MM.1S (cell line): ENCODE data around the gene TMEM242.

Source experiments
- DNase-seq: peaks from one replicate; pipeline ENCODE4 v3.0.0-alpha.2; 2015
- H2AFZ ChIP-seq: fragments of 300-600 bp; sonication (generic); 2 replicates; pipeline ENCODE4 v1.6.0; 2016; ENCODE audit warnings: antibody characterized with exemption, low read length
- H3F3A ChIP-seq: fragments of 300-600 bp; sonication (generic); 2 replicates; pipeline ENCODE4 v1.6.1; 2016; ENCODE audit warnings: mild to moderate bottlenecking, antibody characterized with exemption, low read length, moderate library complexity, mixed read lengths; ENCODE audit not compliant: insufficient read depth
- H3K27ac ChIP-seq: fragments of 300-600 bp; sonication (generic); 2 replicates; pipeline ENCODE4 v1.5.1; 2016; ENCODE audit warnings: mild to moderate bottlenecking, low read length
- H3K27me3 ChIP-seq: fragments of 300-600 bp; sonication (generic); replicated peaks from 2 replicates; pipeline ENCODE4 v1.6.0; 2016; ENCODE audit warnings: low read length; ENCODE audit not compliant: insufficient read depth
- H3K36me3 ChIP-seq: fragments of 300-600 bp; sonication (generic); replicated peaks from 2 replicates; pipeline ENCODE4 v1.6.1; 2016; ENCODE audit warnings: mild to moderate bottlenecking, low read length, mixed read lengths; ENCODE audit not compliant: insufficient read depth
- H3K4me1 ChIP-seq: fragments of 300-600 bp; sonication (generic); 2 replicates; pipeline ENCODE4 v1.6.1; 2016; ENCODE audit warnings: low read length, mixed read lengths
- H3K4me2 ChIP-seq: fragments of 300-600 bp; sonication (generic); 2 replicates; pipeline ENCODE4 v1.6.0; 2016; ENCODE audit warnings: low read depth, low read length
- H3K4me3 ChIP-seq: fragments of 300-600 bp; sonication (generic); 2 replicates; pipeline ENCODE4 v1.5.1; 2016; ENCODE audit warnings: low read length, mixed read lengths
- H3K79me2 ChIP-seq: fragments of 300-600 bp; sonication (generic); 2 replicates; pipeline ENCODE4 v1.6.1; 2016; ENCODE audit warnings: mixed run types, low read length, mixed read lengths
- H3K9ac ChIP-seq: fragments of 300-600 bp; sonication (generic); 2 replicates; pipeline ENCODE4 v1.6.1; 2016; ENCODE audit warnings: low read length, mixed read lengths
- H3K9me2 ChIP-seq: fragments of 300-600 bp; sonication (generic); replicated peaks from 2 replicates; pipeline ENCODE4 v1.6.1; 2016; ENCODE audit warnings: mild to moderate bottlenecking, low read length, mixed read lengths; ENCODE audit not compliant: insufficient read depth
- H3K9me3 ChIP-seq: fragments of 300-600 bp; sonication (generic); replicated peaks from 2 replicates; pipeline ENCODE4 v1.6.1; 2016; ENCODE audit warnings: mild to moderate bottlenecking, low read length, mixed read lengths; ENCODE audit not compliant: insufficient read depth
- H4K20me1 ChIP-seq: fragments of 300-600 bp; sonication (generic); 2 replicates; pipeline ENCODE4 v1.6.1; 2016; ENCODE audit warnings: mild to moderate bottlenecking, low read length, moderate library complexity, mixed read lengths; ENCODE audit not compliant: insufficient read depth
- EZH2 ChIP-seq: fragments of 300-600 bp; sonication (generic); optimal IDR thresholded peaks from 2 replicates; pipeline ENCODE3; 2017; ENCODE audit warnings: low read depth, mild to moderate bottlenecking, antibody characterized with exemption, low read length, mixed read lengths
- EZH2phosphoT487 ChIP-seq: fragments of 300-600 bp; sonication (generic); IDR thresholded peaks from 2 replicates; pipeline ENCODE4 v1.6.1; 2018; ENCODE audit warnings: antibody characterized with exemption, low read length
- TF ChIP-seq, protein P1 (sequence below): fragments of 300-600 bp; sonication (generic); IDR thresholded peaks from 2 replicates; pipeline ENCODE4 v1.5.1; 2016; ENCODE audit warnings: antibody characterized with exemption, low read length, mixed read lengths

TMEM242 gene

DNA sequence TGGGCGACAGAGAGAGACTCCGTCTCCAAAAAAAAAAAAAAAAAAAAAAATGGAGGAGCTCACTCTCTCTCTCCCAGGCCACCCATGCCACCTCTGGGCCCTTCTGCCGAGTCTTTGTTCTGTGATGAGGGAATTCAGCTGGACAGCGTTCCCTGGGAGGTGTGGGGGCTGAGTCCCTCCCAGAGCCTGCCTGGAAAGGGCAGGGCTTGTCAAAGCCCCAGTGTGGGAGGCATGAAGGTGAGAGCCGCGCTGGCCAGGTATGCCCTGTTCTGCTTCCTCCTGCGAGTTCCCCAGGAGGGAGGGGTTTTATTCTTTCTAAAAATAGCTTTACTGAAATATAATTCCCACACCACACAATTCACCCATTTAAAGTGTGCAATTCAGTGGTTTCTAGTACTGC, 69.6 kb downstream of the TMEM242 start:
- Histone ChIP-seq H3K9ac (no peak overlapping the region), H3K27ac (no peak overlapping the region), H3K79me2 (no peaks in the 10 kb centered on the region), H4K20me1 (no peaks in the 10 kb centered on the region), H3K9me3 (no peaks in the 10 kb centered on the region), H3F3A (no peaks in the 10 kb centered on the region), H3K27me3 (no peaks in the 10 kb centered on the region), H2AFZ (no peak overlapping the region), H3K4me1 (no peaks in the 10 kb centered on the region), H3K36me3 (no peaks in the 10 kb centered on the region), H3K4me2 (no peak overlapping the region), H3K4me3 (no peak overlapping the region), H3K9me2 (no peaks in the 10 kb centered on the region)
- no peak for DNase-seq
- TF ChIP-seq EZH2phosphoT487 (no peak), EZH2 (no peak)
- TF ChIP-seq, protein P1, sequence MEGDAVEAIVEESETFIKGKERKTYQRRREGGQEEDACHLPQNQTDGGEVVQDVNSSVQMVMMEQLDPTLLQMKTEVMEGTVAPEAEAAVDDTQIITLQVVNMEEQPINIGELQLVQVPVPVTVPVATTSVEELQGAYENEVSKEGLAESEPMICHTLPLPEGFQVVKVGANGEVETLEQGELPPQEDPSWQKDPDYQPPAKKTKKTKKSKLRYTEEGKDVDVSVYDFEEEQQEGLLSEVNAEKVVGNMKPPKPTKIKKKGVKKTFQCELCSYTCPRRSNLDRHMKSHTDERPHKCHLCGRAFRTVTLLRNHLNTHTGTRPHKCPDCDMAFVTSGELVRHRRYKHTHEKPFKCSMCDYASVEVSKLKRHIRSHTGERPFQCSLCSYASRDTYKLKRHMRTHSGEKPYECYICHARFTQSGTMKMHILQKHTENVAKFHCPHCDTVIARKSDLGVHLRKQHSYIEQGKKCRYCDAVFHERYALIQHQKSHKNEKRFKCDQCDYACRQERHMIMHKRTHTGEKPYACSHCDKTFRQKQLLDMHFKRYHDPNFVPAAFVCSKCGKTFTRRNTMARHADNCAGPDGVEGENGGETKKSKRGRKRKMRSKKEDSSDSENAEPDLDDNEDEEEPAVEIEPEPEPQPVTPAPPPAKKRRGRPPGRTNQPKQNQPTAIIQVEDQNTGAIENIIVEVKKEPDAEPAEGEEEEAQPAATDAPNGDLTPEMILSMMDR, result no peak

DNA sequence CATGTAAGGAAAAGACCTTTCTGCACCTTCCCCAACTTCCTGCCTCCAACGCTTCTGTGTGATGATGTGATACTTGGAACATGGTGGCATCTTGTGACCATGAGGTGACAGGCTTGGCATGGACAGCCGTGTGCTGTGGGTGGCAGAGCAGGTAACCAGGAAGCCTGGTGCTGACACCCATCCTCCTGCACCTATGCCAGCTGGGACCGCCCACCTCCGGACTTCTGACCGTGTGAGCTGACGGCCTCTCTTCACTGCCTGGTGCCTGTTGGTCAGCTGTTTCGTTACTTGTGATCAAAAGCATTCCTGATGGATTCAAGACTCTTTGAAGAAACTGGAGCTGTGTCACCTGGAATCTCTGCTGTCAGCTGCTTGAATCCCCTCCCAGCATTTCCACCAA, 70.3 kb downstream of the TMEM242 start:
- no peak overlapping the region for H2AFZ ChIP-seq

DNA sequence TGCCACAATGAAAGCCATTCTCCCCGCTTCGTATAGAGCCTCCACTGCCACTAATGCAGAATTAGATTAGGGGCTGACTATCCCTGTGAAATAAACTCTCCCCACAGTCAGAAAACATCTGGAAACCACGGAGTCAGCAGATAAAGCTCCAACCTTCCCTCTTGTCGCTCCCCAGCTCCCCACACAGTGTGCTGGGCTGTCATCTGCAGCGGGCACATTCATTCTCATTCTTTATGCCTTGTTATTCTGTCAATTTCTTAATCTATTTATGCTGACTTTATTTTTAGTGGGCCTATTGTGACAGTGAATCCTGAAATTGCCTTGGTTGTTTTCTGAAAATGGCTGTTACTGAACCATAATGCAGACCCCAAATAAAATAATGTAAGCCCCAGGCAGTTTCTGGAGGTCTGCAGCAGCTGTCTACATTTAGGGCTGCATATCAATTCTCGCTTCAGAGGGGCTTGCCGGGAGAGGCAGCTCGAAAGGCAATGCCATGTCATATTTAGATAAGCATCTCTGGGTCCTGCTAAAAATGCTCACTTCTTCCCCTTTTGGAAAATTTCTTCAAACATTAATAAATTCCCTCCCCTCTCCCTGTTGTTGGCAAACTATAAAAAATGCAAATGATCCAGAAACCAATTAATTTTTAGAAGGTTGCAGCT, 71.6 kb downstream of the TMEM242 start:
- Histone ChIP-seq H3K9me2 (no peaks in the 10 kb centered on the region), H3K4me3 (no peak overlapping the region), H3F3A (no peaks in the 10 kb centered on the region), H4K20me1 (no peaks in the 10 kb centered on the region), H2AFZ (no peak overlapping the region), H3K27me3 (no peaks in the 10 kb centered on the region), H3K79me2 (no peaks in the 10 kb centered on the region), H3K27ac (no peak overlapping the region), H3K36me3 (no peaks in the 10 kb centered on the region), H3K4me2 (no peak overlapping the region), H3K9me3 (no peaks in the 10 kb centered on the region), H3K4me1 (no peaks in the 10 kb centered on the region), H3K9ac (no peak overlapping the region)
- no peak for DNase-seq
- TF ChIP-seq EZH2phosphoT487 (no peak), EZH2 (no peak)
- TF ChIP-seq, protein P1, result no peak

More for the DNA sequence above, 70.3 kb downstream of the TMEM242 start:
- Histone ChIP-seq H3K36me3 (no peaks in the 10 kb centered on the region), H3K27ac (no peak overlapping the region), H3K9me3 (no peaks in the 10 kb centered on the region), H4K20me1 (no peaks in the 10 kb centered on the region), H3K9me2 (no peaks in the 10 kb centered on the region), H3K4me1 (no peaks in the 10 kb centered on the region), H3K27me3 (no peaks in the 10 kb centered on the region), H3K4me3 (no peak overlapping the region), H3K9ac (no peak overlapping the region), H3K4me2 (no peak overlapping the region), H3F3A (no peaks in the 10 kb centered on the region), H3K79me2 (no peaks in the 10 kb centered on the region)
- TF ChIP-seq EZH2, result no peak
- TF ChIP-seq EZH2phosphoT487, result no peak
- TF ChIP-seq, protein P1, result no peak
- DNase-seq, result no peak
